HCT116 (cell line): ENCODE data around the gene MMP12. TPM values are rescaled to one million over a fixed set of nuclear protein-coding genes. Genes with fewer than 3 reads are reported as not detected.

Experiments
- ATAC-seq: fragments of 200-7000 bp; cut with Tn5 transposase; 2 replicates; pipeline ENCODE4 v1.9.1; 2020; ENCODE audit warnings: mild to moderate bottlenecking, moderate library complexity
- BruUV-seq: library from RNA; stranded (reverse); fragments of 400-500 nt; replicated peaks from 2 replicates; lab custom pipeline; 2021; lab: Mats Ljungman, UMichigan
- CTCF ChIA-PET: fragments of 300-600 bp; sonication (Branson Sonifier 250); formaldehyde crosslinking; loops from one replicate; lab custom pipeline; 2021; ENCODE audit warnings: antibody characterized with exemption; lab: Charles Lee
- POLR2A ChIA-PET: fragments of 300-600, 350-600 bp; sonication (Branson Sonifier 250); formaldehyde crosslinking; loops from one replicate; lab custom pipeline; 2021; ENCODE audit warnings: antibody characterized with exemption; lab: Charles Lee
- RAD21 ChIA-PET, 2 experiments: fragments of 300-600 bp; sonication (Branson Sonifier 250); formaldehyde crosslinking; loops; one replicate each; lab custom pipeline; 2023; ENCODE audit warnings: low total read pairs in 2 of 2; ENCODE audit not compliant: uncharacterized antibody in 2 of 2, unreplicated experiment in 2 of 2, low non-redundant PET in 1 of 2; lab: Charles Lee
- DNase-seq: peaks from one replicate; pipeline ENCODE4 v3.0.0-alpha.2; 2010; ENCODE audit warnings: low read depth, low spot score
- H2AFZ ChIP-seq: fragments of 200-600 bp; shearing (Covaris generic), sonication (generic); 2 replicates; pipeline ENCODE4 v1.6.1; 2017; ENCODE audit warnings: low read depth, mixed run types, mixed read lengths, antibody characterized with exemption, low read length; ENCODE audit not compliant: poor library complexity, severe bottlenecking
- H3K27ac ChIP-seq: 2 replicates; pipeline ENCODE4 v1.5.1; 2012; ENCODE audit warnings: low read depth, low read length
- H3K27me3 ChIP-seq: fragments of 200-600 bp; sonication (generic); 2 replicates; pipeline ENCODE4 v1.6.1; 2016; ENCODE audit warnings: mixed run types, low read length, mixed read lengths; ENCODE audit not compliant: insufficient read depth
- H3K36me3 ChIP-seq, 2 experiments: fragments of 200-500 bp in 1 of 2; fragments of 200-600 bp in 1 of 2; sonication (Bioruptor generic) in 1 of 2; sonication (generic) in 1 of 2; 2 replicates each; pipeline versions ENCODE4 v1.5.1 to v1.6.1; 2014 to 2016; ENCODE audit warnings: low read length in 2 of 2, inconsistent platforms in 1 of 2, mixed read lengths in 1 of 2, mixed run types in 1 of 2; ENCODE audit not compliant: insufficient read depth in 2 of 2, control insufficient read depth in 1 of 2
- H3K4me1 ChIP-seq, 2 experiments: fragments of 200-600 bp in 1 of 2; sonication (generic) in 1 of 2; 2 replicates each; pipeline versions ENCODE4 v1.5.1 to v1.6.1; 2012 to 2017; ENCODE audit warnings: low read length in 2 of 2, inconsistent platforms in 1 of 2, mild to moderate bottlenecking in 1 of 2, mixed read lengths in 1 of 2, mixed run types in 1 of 2, moderate library complexity in 1 of 2; ENCODE audit not compliant: insufficient read depth in 2 of 2, control insufficient read depth in 1 of 2
- H3K4me2 ChIP-seq: fragments of 200-600 bp; sonication (generic); 2 replicates; pipeline ENCODE4 v1.6.1; 2017; ENCODE audit warnings: mixed run types, low read length, mixed read lengths
- H3K4me3 ChIP-seq, 2 experiments: fragments of 200-600 bp in 1 of 2; sonication (generic) in 1 of 2; replicated peaks in 1 of 2; 2 replicates each; pipeline ENCODE4 v1.5.1; 2011 to 2016; ENCODE audit warnings: low read length in 2 of 2, control low read depth in 1 of 2, low read depth in 1 of 2, mild to moderate bottlenecking in 1 of 2, mixed read lengths in 1 of 2, mixed run types in 1 of 2
- H3K79me2 ChIP-seq: fragments of 200-600 bp; sonication (generic); 2 replicates; pipeline ENCODE4 v1.6.1; 2017; ENCODE audit warnings: mild to moderate bottlenecking, mixed run types, low read length, moderate library complexity, mixed read lengths; ENCODE audit not compliant: insufficient read depth
- H3K9ac ChIP-seq: fragments of 200-600 bp; sonication (generic); 2 replicates; pipeline ENCODE4 v1.6.1; 2016; ENCODE audit warnings: low read length, mixed read lengths
- H3K9me2 ChIP-seq: fragments of 200-600 bp; sonication (generic), shearing (Covaris generic); 2 replicates; pipeline ENCODE4 v1.6.1; 2017; ENCODE audit warnings: mixed run types, mild to moderate bottlenecking, moderate library complexity; ENCODE audit not compliant: insufficient read depth
- H3K9me3 ChIP-seq, 2 experiments: fragments of 200-500 bp in 1 of 2; fragments of 200-600 bp in 1 of 2; sonication (Bioruptor generic) in 1 of 2; sonication (generic) in 1 of 2; 2 replicates each; pipeline ENCODE4 v1.6.1; 2014 to 2017; ENCODE audit warnings: low read length in 2 of 2, mixed read lengths in 2 of 2, inconsistent platforms in 1 of 2, low read depth in 1 of 2, mild to moderate bottlenecking in 1 of 2, mixed run types in 1 of 2, moderate library complexity in 1 of 2; ENCODE audit not compliant: control insufficient read depth in 1 of 2, insufficient read depth in 1 of 2
- H4K20me1 ChIP-seq: fragments of 200-600 bp; sonication (generic), shearing (Covaris generic); 2 replicates; pipeline ENCODE4 v1.6.1; 2017; ENCODE audit warnings: mixed run types, mild to moderate bottlenecking, moderate library complexity; ENCODE audit not compliant: insufficient read depth
- CEBPB ChIP-seq: IDR thresholded peaks from 2 replicates; pipeline ENCODE4 v1.6.1; 2012; ENCODE audit warnings: low read depth
- FOSL1 ChIP-seq: IDR thresholded peaks from 2 replicates; pipeline ENCODE4 v1.6.1; 2012; ENCODE audit warnings: low read depth
- JUND ChIP-seq: IDR thresholded peaks from 2 replicates; pipeline ENCODE4 v1.6.1; 2012
- POLR2AphosphoS5 ChIP-seq: IDR thresholded peaks from 2 replicates; pipeline ENCODE4 v1.6.1; 2011; ENCODE audit warnings: mild to moderate bottlenecking, low read depth, low read length, moderate library complexity
- TCF7L2 ChIP-seq: IDR thresholded peaks from 2 replicates; pipeline ENCODE4 v1.7.0; 2011; ENCODE audit warnings: borderline replicate concordance, inconsistent platforms; ENCODE audit not compliant: insufficient read depth, insufficient read length; ENCODE audit errors: extremely low read depth
- intact Hi-C: fragments of 100-400 bp; cut with micrococcal nuclease; formaldehyde crosslinking; loops from 2 replicates; pipeline ENCODE4 v1.10.0; 2022
- total RNA-seq: library from RNA; stranded (reverse); gene quantifications from one replicate; pipeline ENCODE4 v1.2.1, GENCODE V29; 2021; ENCODE audit not compliant: unreplicated experiment
- TF ChIP-seq, protein P1 (sequence below): IDR thresholded peaks from 2 replicates; pipeline ENCODE4 v1.6.1; 2011; ENCODE audit warnings: mild to moderate bottlenecking, low read length, moderate library complexity; ENCODE audit not compliant: insufficient replicate concordance; ENCODE audit errors: extremely low read depth
- TF ChIP-seq, protein P2 (sequence below): IDR thresholded peaks from 2 replicates; pipeline ENCODE4 v1.6.1; 2012; ENCODE audit warnings: low read depth

MMP12 gene
- total RNA-seq, 1 experiment from 2014 or later, result not detected

DNA sequence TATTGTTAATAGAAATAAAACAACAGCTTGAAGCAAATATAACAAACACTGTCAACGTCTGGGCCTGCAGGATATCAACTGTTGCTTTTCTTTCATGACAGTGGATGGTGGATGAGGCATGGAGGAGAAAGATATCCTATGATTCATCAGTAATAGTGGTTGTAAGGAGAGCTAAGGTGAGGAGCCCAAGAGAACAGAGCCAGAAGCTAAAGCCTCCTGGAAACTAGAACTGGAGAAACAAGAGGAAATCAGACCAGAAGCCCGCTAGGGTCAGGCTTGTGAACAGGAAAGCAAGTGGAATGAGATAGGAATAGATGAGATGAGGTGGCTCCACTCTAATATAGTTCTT lies 37.7 kb upstream of the MMP12 start:
- Histone ChIP-seq H3K4me2 (no peak overlapping the region), H4K20me1 (no peaks in the 10 kb centered on the region; the same call in 1 of the 2 replicates), H3K27me3 (no peaks in the 10 kb centered on the region), H3K36me3 (no peaks in the 10 kb centered on the region), H3K4me1 (no peaks in the 10 kb centered on the region), H3K79me2 (no peaks in the 10 kb centered on the region), H3K4me3 (no peak overlapping the region), H3K9me2 (no peaks in the 10 kb centered on the region), H3K9me3 (no peaks in the 10 kb centered on the region), H3K27ac (no peak overlapping the region), H2AFZ (no peak overlapping the region), H3K9ac (no peak overlapping the region)
- no TSS peak for BruUV-seq
- TF ChIP-seq POLR2AphosphoS5, result no peak
- TF ChIP-seq, protein P1, sequence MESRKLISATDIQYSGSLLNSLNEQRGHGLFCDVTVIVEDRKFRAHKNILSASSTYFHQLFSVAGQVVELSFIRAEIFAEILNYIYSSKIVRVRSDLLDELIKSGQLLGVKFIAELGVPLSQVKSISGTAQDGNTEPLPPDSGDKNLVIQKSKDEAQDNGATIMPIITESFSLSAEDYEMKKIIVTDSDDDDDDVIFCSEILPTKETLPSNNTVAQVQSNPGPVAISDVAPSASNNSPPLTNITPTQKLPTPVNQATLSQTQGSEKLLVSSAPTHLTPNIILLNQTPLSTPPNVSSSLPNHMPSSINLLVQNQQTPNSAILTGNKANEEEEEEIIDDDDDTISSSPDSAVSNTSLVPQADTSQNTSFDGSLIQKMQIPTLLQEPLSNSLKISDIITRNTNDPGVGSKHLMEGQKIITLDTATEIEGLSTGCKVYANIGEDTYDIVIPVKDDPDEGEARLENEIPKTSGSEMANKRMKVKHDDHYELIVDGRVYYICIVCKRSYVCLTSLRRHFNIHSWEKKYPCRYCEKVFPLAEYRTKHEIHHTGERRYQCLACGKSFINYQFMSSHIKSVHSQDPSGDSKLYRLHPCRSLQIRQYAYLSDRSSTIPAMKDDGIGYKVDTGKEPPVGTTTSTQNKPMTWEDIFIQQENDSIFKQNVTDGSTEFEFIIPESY, result no peak
- TF ChIP-seq CEBPB, result no peak
- TF ChIP-seq TCF7L2, result no peak
- TF ChIP-seq FOSL1, result no peak
- TF ChIP-seq, protein P2, sequence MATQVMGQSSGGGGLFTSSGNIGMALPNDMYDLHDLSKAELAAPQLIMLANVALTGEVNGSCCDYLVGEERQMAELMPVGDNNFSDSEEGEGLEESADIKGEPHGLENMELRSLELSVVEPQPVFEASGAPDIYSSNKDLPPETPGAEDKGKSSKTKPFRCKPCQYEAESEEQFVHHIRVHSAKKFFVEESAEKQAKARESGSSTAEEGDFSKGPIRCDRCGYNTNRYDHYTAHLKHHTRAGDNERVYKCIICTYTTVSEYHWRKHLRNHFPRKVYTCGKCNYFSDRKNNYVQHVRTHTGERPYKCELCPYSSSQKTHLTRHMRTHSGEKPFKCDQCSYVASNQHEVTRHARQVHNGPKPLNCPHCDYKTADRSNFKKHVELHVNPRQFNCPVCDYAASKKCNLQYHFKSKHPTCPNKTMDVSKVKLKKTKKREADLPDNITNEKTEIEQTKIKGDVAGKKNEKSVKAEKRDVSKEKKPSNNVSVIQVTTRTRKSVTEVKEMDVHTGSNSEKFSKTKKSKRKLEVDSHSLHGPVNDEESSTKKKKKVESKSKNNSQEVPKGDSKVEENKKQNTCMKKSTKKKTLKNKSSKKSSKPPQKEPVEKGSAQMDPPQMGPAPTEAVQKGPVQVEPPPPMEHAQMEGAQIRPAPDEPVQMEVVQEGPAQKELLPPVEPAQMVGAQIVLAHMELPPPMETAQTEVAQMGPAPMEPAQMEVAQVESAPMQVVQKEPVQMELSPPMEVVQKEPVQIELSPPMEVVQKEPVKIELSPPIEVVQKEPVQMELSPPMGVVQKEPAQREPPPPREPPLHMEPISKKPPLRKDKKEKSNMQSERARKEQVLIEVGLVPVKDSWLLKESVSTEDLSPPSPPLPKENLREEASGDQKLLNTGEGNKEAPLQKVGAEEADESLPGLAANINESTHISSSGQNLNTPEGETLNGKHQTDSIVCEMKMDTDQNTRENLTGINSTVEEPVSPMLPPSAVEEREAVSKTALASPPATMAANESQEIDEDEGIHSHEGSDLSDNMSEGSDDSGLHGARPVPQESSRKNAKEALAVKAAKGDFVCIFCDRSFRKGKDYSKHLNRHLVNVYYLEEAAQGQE, result no peak
- TF ChIP-seq JUND, result no peak
- DNase-seq (no peak), ATAC-seq (no peak)
- intact Hi-C loops, result loop anchor here (10.0 kb wide), 1 partner anchor 142 kb away; no protein-coding TSS in a partner anchor
- ChIA-PET RAD21 (no interaction called here), POLR2A (no interaction called here), CTCF (interaction anchor here (1.9 kb wide), 1 partner anchor 29 kb away, joined by 5 read pairs; no protein-coding TSS in a partner anchor)
